Caco-2 (cell line): ENCODE data around the gene PEX5L. TPM values are rescaled to one million over a fixed set of nuclear protein-coding genes. Genes with fewer than 3 reads are reported as not detected.

Experiments used
- BruUV-seq: library from RNA; stranded (reverse); fragments of 400-500 nt; replicated peaks from 2 replicates; lab custom pipeline; 2021; lab: Mats Ljungman, UMichigan
- CTCF ChIA-PET: fragments of 300-600 bp; sonication (Branson Sonifier 250); formaldehyde crosslinking; loops from one replicate; lab custom pipeline; 2022; ENCODE audit warnings: antibody characterized with exemption; lab: Charles Lee
- POLR2A ChIA-PET: fragments of 300-600 bp; sonication (Branson Sonifier 250); formaldehyde crosslinking; loops from one replicate; lab custom pipeline; 2022; ENCODE audit warnings: antibody characterized with exemption; lab: Charles Lee
- DNase-seq, 2 experiments: peaks; one replicate each; pipeline versions ENCODE4 v3.0.0 to v3.0.0-alpha.2; 2020 to 2022
- H3K27me3 ChIP-seq: replicated peaks from 2 replicates; pipeline ENCODE4 v1.6.0; 2011; ENCODE audit warnings: low read length; ENCODE audit not compliant: control insufficient read depth, insufficient read depth
- H3K36me3 ChIP-seq: 2 replicates; pipeline ENCODE4 v1.5.1; 2011; ENCODE audit warnings: low read length; ENCODE audit not compliant: control insufficient read depth, insufficient read depth
- H3K4me1 ChIP-seq: fragments of 250-450 bp; sonication (Bioruptor Pico); 2 replicates; pipeline ENCODE4 v1.5.1; 2020; ENCODE audit warnings: mild to moderate bottlenecking
- H3K4me3 ChIP-seq: 2 replicates; pipeline ENCODE4 v1.5.1; 2011; ENCODE audit warnings: low read depth, mild to moderate bottlenecking, control low read depth, low read length
- H3K9me3 ChIP-seq: fragments of 250-450 bp; sonication (Bioruptor Pico); 2 replicates; pipeline ENCODE4 v1.5.1; 2020; ENCODE audit warnings: mild to moderate bottlenecking, moderate library complexity
- H3K27ac Mint-ChIP-seq: one replicate; pipeline ENCODE4 v1.8.0; 2022; ENCODE audit warnings: mixed read lengths; ENCODE audit not compliant: unreplicated experiment
- H3K27me3 Mint-ChIP-seq: one replicate; pipeline ENCODE4 v1.8.0; 2022; ENCODE audit warnings: mixed read lengths; ENCODE audit not compliant: insufficient read depth, unreplicated experiment
- H3K36me3 Mint-ChIP-seq: one replicate; pipeline ENCODE4 v1.8.0; 2022; ENCODE audit warnings: mild to moderate bottlenecking, mixed read lengths; ENCODE audit not compliant: insufficient read depth, unreplicated experiment
- H3K4me1 Mint-ChIP-seq: one replicate; pipeline ENCODE4 v1.8.0; 2022; ENCODE audit warnings: low read depth, mixed read lengths; ENCODE audit not compliant: unreplicated experiment
- H3K4me3 Mint-ChIP-seq: one replicate; pipeline ENCODE4 v1.8.0; 2022; ENCODE audit warnings: mild to moderate bottlenecking, moderate library complexity, mixed read lengths; ENCODE audit not compliant: unreplicated experiment
- H3K9me3 Mint-ChIP-seq: one replicate; pipeline ENCODE4 v1.8.0; 2022; ENCODE audit warnings: mixed read lengths; ENCODE audit not compliant: unreplicated experiment
- intact Hi-C: fragments of 100-400 bp; cut with micrococcal nuclease; formaldehyde crosslinking; loops from one replicate; pipeline ENCODE4 v1.10.0; 2022; ENCODE audit not compliant: unreplicated experiment
- total RNA-seq: library from RNA; stranded (reverse); gene quantifications from 2 replicates; pipeline ENCODE4 v1.2.3, GENCODE V29; 2022
- TF ChIP-seq, protein P1 (sequence below), 2 experiments: fragments of 200-600 bp in 1 of 2; IDR thresholded peaks; 1 replicate in 1 of 2; 2 replicates in 1 of 2; pipeline versions ENCODE4 v1.5.1 to v1.8.0; 2011 to 2022; ENCODE audit warnings: antibody characterized with exemption in 1 of 2, control low read depth in 1 of 2, inconsistent platforms in 1 of 2, low read depth in 1 of 2, low read length in 1 of 2, mild to moderate bottlenecking in 1 of 2, moderate library complexity in 1 of 2; ENCODE audit not compliant: insufficient read depth in 1 of 2, severe bottlenecking in 1 of 2, unreplicated experiment in 1 of 2

The PEX5L gene
- total RNA-seq, 1 experiment from 2014 or later = not detected

DNA sequence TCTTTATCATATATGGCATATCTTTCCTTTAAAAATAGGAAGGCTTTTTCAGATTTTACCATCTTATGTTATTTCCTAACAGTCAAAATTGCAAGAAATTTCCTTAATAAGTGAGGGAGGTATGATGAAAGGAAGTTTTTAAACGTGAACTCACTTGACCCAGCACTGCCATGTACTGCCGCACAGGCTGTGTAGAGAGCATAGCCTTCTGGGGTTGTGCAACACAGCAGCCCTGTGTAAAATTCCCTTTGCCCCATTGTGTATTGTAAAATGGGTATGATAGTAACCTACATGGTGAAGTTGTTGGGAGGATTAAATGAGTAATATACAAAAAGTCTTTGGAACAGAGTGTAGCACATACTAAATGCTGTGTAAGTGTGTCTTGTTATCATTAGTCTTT is 78.6 kb downstream of the PEX5L start:
- no peak for DNase-seq
- TF ChIP-seq, protein P1, sequence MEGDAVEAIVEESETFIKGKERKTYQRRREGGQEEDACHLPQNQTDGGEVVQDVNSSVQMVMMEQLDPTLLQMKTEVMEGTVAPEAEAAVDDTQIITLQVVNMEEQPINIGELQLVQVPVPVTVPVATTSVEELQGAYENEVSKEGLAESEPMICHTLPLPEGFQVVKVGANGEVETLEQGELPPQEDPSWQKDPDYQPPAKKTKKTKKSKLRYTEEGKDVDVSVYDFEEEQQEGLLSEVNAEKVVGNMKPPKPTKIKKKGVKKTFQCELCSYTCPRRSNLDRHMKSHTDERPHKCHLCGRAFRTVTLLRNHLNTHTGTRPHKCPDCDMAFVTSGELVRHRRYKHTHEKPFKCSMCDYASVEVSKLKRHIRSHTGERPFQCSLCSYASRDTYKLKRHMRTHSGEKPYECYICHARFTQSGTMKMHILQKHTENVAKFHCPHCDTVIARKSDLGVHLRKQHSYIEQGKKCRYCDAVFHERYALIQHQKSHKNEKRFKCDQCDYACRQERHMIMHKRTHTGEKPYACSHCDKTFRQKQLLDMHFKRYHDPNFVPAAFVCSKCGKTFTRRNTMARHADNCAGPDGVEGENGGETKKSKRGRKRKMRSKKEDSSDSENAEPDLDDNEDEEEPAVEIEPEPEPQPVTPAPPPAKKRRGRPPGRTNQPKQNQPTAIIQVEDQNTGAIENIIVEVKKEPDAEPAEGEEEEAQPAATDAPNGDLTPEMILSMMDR (IDR thresholded peaks at IDR 0.05; ENCODE audit: insufficient read depth in 1 of 2, low read depth in 1 of 2, low read length in 1 of 2, severe bottlenecking in 1 of 2, unreplicated experiment in 1 of 2) = no peak
- H3K9me3 Mint-ChIP-seq = no peaks in the 10 kb centered on the region
- ChIA-PET POLR2A (no interaction called here), CTCF (no interaction called here)
- Histone ChIP-seq H3K27me3 (no peaks in the 10 kb centered on the region), H3K9me3 (no peaks in the 10 kb centered on the region), H3K36me3 (no peaks in the 10 kb centered on the region), H3K4me3 (no peak overlapping the region), H3K4me1 (no peaks in the 10 kb centered on the region)
- BruUV-seq = no TSS peak
- H3K27ac Mint-ChIP-seq = no peak overlapping the region
- intact Hi-C loops = no loop called here
- no peaks in the 10 kb centered on the region for H3K36me3 Mint-ChIP-seq
- H3K4me1 Mint-ChIP-seq = no peaks in the 10 kb centered on the region
- peaks cover 10% of the 10 kb centered on the region for H3K27me3 Mint-ChIP-seq
- no peak overlapping the region for H3K4me3 Mint-ChIP-seq

DNA sequence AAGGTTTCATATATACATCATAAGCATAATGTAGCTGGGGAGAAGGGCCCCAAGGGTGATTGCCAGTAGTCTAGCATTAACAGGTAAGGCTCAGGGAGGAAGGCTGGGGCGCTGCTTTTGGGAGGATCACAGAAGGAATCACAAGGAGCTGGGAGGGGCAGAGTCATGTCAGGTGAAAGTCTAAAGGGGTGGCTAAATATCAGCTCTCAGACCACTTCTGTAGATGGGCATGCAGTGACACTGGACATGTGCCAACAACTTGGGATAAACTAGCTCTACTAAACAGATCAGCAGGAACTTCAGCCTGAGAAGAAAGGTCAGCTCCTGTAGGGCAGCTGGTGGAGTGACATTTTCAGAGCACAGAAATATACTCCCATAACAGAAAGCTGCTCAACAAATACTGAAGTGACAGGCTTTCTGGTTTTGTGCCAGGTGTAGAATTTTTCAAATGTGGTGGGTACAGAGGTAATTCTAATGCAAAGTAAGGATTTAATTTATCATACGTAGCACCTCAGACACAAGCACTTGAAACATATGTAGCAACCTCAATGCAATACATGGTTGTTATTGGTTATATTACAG is 79.4 kb downstream of the PEX5L start:
- DNase-seq = no peak
- no peaks in the 10 kb centered on the region for H3K4me1 ChIP-seq
- ChIA-PET CTCF (no interaction called here), POLR2A (no interaction called here)
- intact Hi-C loops = no loop called here
- Mint-ChIP-seq H3K27ac (no peak overlapping the region), H3K9me3 (no peaks in the 10 kb centered on the region), H3K4me1 (no peaks in the 10 kb centered on the region), H3K4me3 (no peak overlapping the region), H3K27me3 (peaks cover 12% of the 10 kb centered on the region), H3K36me3 (no peaks in the 10 kb centered on the region)
- TF ChIP-seq, protein P1 (IDR thresholded peaks at IDR 0.05; ENCODE audit: insufficient read depth in 1 of 2, low read depth in 1 of 2, low read length in 1 of 2, severe bottlenecking in 1 of 2, unreplicated experiment in 1 of 2) = no peak
- no TSS peak for BruUV-seq
- no peaks in the 10 kb centered on the region for H3K27me3 ChIP-seq
- no peaks in the 10 kb centered on the region for H3K36me3 ChIP-seq
- no peaks in the 10 kb centered on the region for H3K9me3 ChIP-seq
- H3K4me3 ChIP-seq = no peak overlapping the region

DNA sequence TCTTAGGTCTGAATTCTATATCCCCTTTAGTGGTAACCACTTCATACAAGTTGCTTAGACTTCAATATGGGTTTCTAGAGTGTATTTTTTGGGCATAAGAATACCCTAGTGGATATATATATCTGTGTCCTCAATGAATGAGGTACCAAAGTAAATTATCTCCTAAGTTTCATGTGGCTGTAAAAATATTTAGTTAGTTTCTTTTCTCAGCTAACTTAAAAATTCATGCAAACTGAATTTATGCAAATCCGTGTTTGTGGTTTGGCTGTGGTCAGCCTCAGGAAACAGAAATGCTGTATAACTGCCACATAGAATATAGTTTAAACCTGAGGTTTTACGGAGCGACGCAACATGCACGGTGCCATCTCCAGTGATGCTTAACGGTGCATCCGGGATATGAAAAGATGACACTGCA is 80.3 kb downstream of the PEX5L start:
- no peak for DNase-seq
- TF ChIP-seq, protein P1 (IDR thresholded peaks at IDR 0.05; ENCODE audit: insufficient read depth in 1 of 2, low read depth in 1 of 2, low read length in 1 of 2, severe bottlenecking in 1 of 2, unreplicated experiment in 1 of 2) = no peak
- POLR2A ChIA-PET = no interaction called here
- H3K4me3 Mint-ChIP-seq = no peak overlapping the region
- CTCF ChIA-PET = no interaction called here
- H3K36me3 ChIP-seq = no peaks in the 10 kb centered on the region
- H3K36me3 Mint-ChIP-seq = no peaks in the 10 kb centered on the region
- H3K4me1 Mint-ChIP-seq = no peaks in the 10 kb centered on the region
- H3K4me1 ChIP-seq = no peaks in the 10 kb centered on the region
- intact Hi-C loops = no loop called here
- peaks cover 16% of the 10 kb centered on the region for H3K27me3 Mint-ChIP-seq
- H3K27ac Mint-ChIP-seq = no peak overlapping the region
- no peaks in the 10 kb centered on the region for H3K9me3 ChIP-seq
- no peaks in the 10 kb centered on the region for H3K9me3 Mint-ChIP-seq
- H3K27me3 ChIP-seq = no peaks in the 10 kb centered on the region
- H3K4me3 ChIP-seq = no peak overlapping the region
- no TSS peak for BruUV-seq
